HG03139 (cell line): ENCODE measurements around the gene TAF7L.
"Not testable (repeated sequence)": the region's sequence is repeated elsewhere in the genome, so short reads cannot be mapped to it uniquely, and the experiment has no call there.

Experiments used
- ATAC-seq: cut with Tn5 transposase; IDR thresholded peaks from one replicate; pipeline ENCODE4 v1.9.1; 2021; ENCODE audit not compliant: unreplicated experiment

TAF7L gene

GRCh38 chrX:101290957-101291603 lies at the start of gene TAF7L:
TAF7L (minus strand) TSS chrX:101291334; CDS start chrX:101287543, 3,791 bp downstream.
- no peak for ATAC-seq

GRCh38 chrX:101337776-101338271 lies 46.7 kb upstream of the TAF7L start:
- no peak for ATAC-seq

- ATAC-seq = not testable (repeated sequence)
These were observed 43.2 kb upstream of the TAF7L start for GRCh38 chrX:101334310-101334709.

GRCh38 chrX:101326600-101326999 lies 35.5 kb upstream of the TAF7L start:
- ATAC-seq = not testable (repeated sequence)

- no peak for ATAC-seq
These were observed 12.7 kb upstream of the TAF7L start for GRCh38 chrX:101303790-101304189.

GRCh38 chrX:101295603-101296002 lies 4.5 kb upstream of the TAF7L start:
- not testable (repeated sequence) for ATAC-seq

GRCh38 chrX:101287402-101287801 lies 3.7 kb downstream of the TAF7L start:
- no peak for ATAC-seq

- no peak for ATAC-seq
These were observed 14.9 kb downstream of the TAF7L start for GRCh38 chrX:101276238-101276637.

- ATAC-seq = no peak
These were observed 16.9 kb downstream of the TAF7L start for GRCh38 chrX:101274198-101274597.

- no peak for ATAC-seq
These were observed 25.2 kb downstream of the TAF7L start for GRCh38 chrX:101265869-101266428.

- ATAC-seq = no peak
These were observed 27.4 kb downstream of the TAF7L start for GRCh38 chrX:101263766-101264165.

- no peak for ATAC-seq
These were observed 28.5 kb downstream of the TAF7L start for GRCh38 chrX:101262590-101262989.

GRCh38 chrX:101260435-101260834 lies 30.7 kb downstream of the TAF7L start:
- ATAC-seq = no peak

- no peak for ATAC-seq
These were observed 32.9 kb downstream of the TAF7L start for GRCh38 chrX:101258259-101258581.

GRCh38 chrX:101257448-101258258 lies 33.5 kb downstream of the TAF7L start:
- no peak for ATAC-seq

- no peak for ATAC-seq
These were observed 38.5 kb downstream of the TAF7L start for GRCh38 chrX:101252634-101253033.

- ATAC-seq = no peak
These were observed 49.6 kb downstream of the TAF7L start for GRCh38 chrX:101241531-101241930.

GRCh38 chrX:101237041-101237440 lies 54.1 kb downstream of the TAF7L start:
- no peak for ATAC-seq

- no peak for ATAC-seq
These were observed 58.8 kb downstream of the TAF7L start for GRCh38 chrX:101232316-101232715.

GRCh38 chrX:101231080-101231479 lies 60.1 kb downstream of the TAF7L start:
- ATAC-seq = no peak

- no peak for ATAC-seq
These were observed 60.5 kb downstream of the TAF7L start for GRCh38 chrX:101230636-101231035.

GRCh38 chrX:101229170-101229569 lies 62.0 kb downstream of the TAF7L start:
- ATAC-seq = no peak
